GM10248 (cell line): ENCODE results near the gene OPRL1.
"Not testable (repeated sequence)": the region's sequence is repeated elsewhere in the genome, so short reads cannot be mapped to it uniquely, and the experiment has no call there.

Source experiments
- CTCF ChIA-PET: fragments of 300-600 bp; sonication (Branson Sonifier 250); formaldehyde crosslinking; extraction: SDS; loops from one replicate; lab custom pipeline; 2021; ENCODE audit warnings: antibody characterized with exemption; lab: Yijun Ruan, JAX
- POLR2A ChIA-PET: fragments of 350-650 bp; sonication (Branson Sonifier 250); formaldehyde crosslinking; extraction: SDS; loops from one replicate; lab custom pipeline; 2020; ENCODE audit warnings: antibody characterized with exemption; lab: Yijun Ruan, JAX
- DNase-seq: peaks from one replicate; pipeline ENCODE4 v3.0.0; 2012; ENCODE audit errors: extremely low spot score
- TF ChIP-seq, protein P1 (sequence below): IDR thresholded peaks from 2 replicates; pipeline ENCODE4 v1.5.1; 2012; ENCODE audit warnings: mild to moderate bottlenecking, low read depth; ENCODE audit errors: extremely low read depth, missing control alignments, control extremely low read depth

The OPRL1 gene

GRCh38 chr20:64086801-64087200 is 6.9 kb downstream of the OPRL1 start:
- TF ChIP-seq, protein P1, sequence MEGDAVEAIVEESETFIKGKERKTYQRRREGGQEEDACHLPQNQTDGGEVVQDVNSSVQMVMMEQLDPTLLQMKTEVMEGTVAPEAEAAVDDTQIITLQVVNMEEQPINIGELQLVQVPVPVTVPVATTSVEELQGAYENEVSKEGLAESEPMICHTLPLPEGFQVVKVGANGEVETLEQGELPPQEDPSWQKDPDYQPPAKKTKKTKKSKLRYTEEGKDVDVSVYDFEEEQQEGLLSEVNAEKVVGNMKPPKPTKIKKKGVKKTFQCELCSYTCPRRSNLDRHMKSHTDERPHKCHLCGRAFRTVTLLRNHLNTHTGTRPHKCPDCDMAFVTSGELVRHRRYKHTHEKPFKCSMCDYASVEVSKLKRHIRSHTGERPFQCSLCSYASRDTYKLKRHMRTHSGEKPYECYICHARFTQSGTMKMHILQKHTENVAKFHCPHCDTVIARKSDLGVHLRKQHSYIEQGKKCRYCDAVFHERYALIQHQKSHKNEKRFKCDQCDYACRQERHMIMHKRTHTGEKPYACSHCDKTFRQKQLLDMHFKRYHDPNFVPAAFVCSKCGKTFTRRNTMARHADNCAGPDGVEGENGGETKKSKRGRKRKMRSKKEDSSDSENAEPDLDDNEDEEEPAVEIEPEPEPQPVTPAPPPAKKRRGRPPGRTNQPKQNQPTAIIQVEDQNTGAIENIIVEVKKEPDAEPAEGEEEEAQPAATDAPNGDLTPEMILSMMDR = no peak
- ChIA-PET POLR2A (no interaction called here), CTCF (interaction anchor here (1.3 to 2.6 kb wide), 5 partner anchors 12 to 35 kb away, joined by 3 to 8 read pairs (median 4); no protein-coding TSS in a partner anchor)
- DNase-seq = no peak

DNA sequence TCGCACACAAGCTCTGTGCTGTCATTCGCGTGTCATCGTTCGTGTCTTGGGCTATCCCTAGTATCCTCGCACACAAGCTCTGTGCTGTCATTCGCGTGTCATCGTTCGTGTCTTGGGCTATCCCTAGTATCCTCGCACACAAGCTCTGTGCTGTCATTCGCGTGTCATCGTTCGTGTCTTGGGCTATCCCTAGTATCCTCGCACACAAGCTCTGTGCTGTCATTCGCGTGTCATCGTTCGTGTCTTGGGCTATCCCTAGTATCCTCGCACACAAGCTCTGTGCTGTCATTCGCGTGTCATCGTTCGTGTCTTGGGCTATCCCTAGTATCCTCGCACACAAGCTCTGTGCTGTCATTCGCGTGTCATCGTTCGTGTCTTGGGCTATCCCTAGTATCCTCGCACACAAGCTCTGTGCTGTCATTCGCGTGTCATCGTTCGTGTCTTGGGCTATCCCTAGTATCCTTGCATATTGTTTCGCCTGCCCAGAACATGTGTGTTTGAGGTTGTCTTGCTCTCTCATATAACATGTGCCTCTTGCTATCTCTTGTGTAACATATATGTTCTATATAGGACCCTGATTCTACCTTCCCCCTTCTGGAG is 7.4 kb downstream of the OPRL1 start:
- DNase-seq, POLR2A ChIA-PET: not testable (repeated sequence)
- CTCF ChIA-PET = interaction anchor here (1.3 to 2.6 kb wide), 4 partner anchors 12 to 33 kb away, joined by 3 to 8 read pairs (median 4); no protein-coding TSS in a partner anchor

DNA sequence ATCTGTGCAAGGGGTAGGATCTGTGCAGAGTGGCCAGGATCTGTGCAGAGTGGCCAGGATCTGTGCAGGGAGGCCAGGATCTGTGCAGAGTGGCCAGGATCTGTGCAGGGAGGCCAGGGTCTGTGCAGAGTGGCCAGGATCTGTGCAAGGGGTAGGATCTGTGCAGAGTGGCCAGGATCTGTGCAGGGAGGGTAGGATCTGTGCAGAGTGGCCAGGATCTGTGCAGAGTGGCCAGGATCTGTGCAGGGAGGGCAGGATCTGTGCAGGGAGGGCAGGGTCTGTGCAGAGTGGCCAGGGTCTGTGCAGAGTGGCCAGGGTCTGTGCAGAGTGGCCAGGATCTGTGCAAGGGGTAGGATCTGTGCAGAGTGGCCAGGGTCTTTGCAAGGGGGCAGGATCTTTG is 8.7 kb downstream of the OPRL1 start:
- CTCF ChIA-PET = interaction anchor here (1.1 to 1.6 kb wide), 2 partner anchors 13 to 14 kb away, joined by 3 to 4 read pairs; no protein-coding TSS in a partner anchor
- POLR2A ChIA-PET, DNase-seq: not testable (repeated sequence)

- POLR2A ChIA-PET = no interaction called here
- CTCF ChIA-PET = interaction anchor here (1.4 kb wide), 1 partner anchor 32 kb away, joined by 3 read pairs; no protein-coding TSS in a partner anchor
- TF ChIP-seq, protein P1 = no peak
- no peak for DNase-seq
Observed at GRCh38 chr20:64090165-64090564, 10.3 kb downstream of the OPRL1 start.

DNA sequence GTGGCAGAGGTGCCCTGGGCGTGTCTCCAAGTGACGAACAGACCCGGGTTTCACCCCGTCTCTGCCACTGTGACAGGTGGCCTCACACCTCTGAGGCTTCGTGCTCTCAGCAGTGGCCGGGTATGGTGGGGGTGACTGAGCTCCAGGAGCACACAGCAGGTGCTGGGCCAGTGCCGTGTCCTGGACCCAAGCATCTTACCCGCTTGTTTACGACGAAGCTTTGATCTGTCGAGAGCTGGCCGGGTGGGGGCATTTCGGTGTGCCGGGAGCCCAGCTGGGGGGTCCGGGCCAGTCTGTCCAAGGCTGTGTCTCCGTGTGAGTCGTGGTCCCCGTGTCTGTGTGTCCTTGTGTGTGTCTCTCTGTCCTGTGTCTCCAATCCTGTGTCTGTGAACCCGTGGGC is 11.5 kb downstream of the OPRL1 start:
- POLR2A ChIA-PET = no interaction called here
- TF ChIP-seq, protein P1 = no peak
- CTCF ChIA-PET = no interaction called here
- DNase-seq = no peak

DNA sequence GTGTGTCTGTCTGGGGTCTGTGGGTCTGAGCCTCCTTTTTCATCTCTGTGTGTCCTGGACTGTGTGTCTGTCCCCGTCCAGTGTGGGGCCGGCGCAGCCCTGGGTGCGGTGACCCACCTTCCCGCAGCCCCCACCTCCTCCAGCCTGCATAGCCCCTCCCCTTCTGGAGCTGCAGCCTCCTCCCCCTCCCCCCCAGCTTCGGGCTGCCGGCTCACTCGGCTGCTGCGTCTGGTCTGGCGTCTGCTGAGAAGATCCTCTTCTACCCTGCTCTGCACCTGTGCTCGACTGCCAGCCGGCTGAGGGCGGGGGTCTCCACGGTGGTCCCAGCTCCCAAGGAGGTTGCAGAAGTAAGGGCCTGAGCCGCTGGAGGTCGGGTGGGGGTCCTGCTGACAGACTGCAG is 11.9 kb downstream of the OPRL1 start:
- ChIA-PET CTCF (no interaction called here), POLR2A (no interaction called here)
- TF ChIP-seq, protein P1 = no peak
- no peak for DNase-seq

DNA sequence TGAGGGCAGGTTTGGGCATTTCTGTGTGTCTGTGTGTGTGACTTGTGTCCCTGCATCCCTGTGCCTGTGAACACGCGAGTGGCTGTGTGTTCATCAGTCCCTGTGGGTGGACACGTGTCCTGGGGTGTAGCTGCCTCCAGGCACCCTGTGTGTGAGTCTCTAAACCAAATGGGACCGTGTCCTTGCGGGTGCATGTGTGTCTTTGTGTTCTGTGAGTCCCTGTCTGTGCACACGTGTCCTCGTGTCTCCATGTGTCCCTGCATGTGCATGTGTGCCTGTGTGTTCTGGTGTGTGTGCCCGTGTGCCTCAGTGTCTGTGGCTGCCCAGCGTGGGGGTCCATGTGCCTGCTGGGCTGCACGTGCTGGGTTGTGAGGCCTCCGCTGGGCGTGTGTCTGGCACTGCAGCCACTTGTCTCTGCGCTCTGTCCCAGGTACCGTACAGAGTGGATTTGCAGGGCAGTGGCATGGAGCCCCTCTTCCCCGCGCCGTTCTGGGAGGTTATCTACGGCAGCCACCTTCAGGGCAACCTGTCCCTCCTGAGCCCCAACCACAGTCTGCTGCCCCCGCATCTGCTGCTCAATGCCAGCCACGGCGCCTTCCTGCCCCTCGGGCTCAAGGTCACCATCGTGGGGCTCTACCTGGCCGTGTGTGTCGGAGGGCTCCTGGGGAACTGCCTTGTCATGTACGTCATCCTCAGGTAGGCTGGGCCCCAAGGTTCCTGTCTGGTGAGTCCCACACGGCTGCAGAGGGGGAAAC is 12.6 kb downstream of the OPRL1 start:
- no peak for DNase-seq
- CTCF ChIA-PET = interaction anchor here (1.0 kb wide), 1 partner anchor 8 kb away, joined by 3 read pairs; the partner anchor contains the start of gene LKAAEAR1
- TF ChIP-seq, protein P1 = no peak
- POLR2A ChIA-PET = no interaction called here
